RWPE2 (cell line): ENCODE measurements around the gene STIM1.
A peak's percentile ranks its signal among the peaks of the same experiment; 100 is the strongest.

Source experiments
- ATAC-seq: fragments of 200-7000 bp; cut with Tn5 transposase; 3 replicates; pipeline ENCODE4 v1.9.1; 2021; ENCODE audit warnings: low read depth
- DNase-seq: peaks from one replicate; pipeline ENCODE4 v3.0.0-alpha.2; 2020; ENCODE audit warnings: low spot score
- H3K27ac ChIP-seq: fragments of 450-650 bp; 2 replicates; pipeline ENCODE4 v1.5.1; 2017; ENCODE audit warnings: mild to moderate bottlenecking; ENCODE audit not compliant: poor library complexity, severe bottlenecking
- H3K27me3 ChIP-seq: fragments of 250-450 bp; sonication (Bioruptor Pico); 2 replicates; pipeline ENCODE4 v1.5.1; 2021; ENCODE audit warnings: mild to moderate bottlenecking, moderate library complexity; ENCODE audit not compliant: insufficient read depth, poor library complexity, severe bottlenecking
- H3K36me3 ChIP-seq: fragments of 250-450 bp; sonication (Bioruptor Pico); 2 replicates; pipeline ENCODE4 v1.5.1; 2020; ENCODE audit warnings: low read depth, mild to moderate bottlenecking, moderate library complexity
- H3K4me1 ChIP-seq: fragments of 250-450 bp; sonication (Bioruptor Pico); 2 replicates; pipeline ENCODE4 v1.5.1; 2021; ENCODE audit warnings: mild to moderate bottlenecking, moderate library complexity; ENCODE audit not compliant: insufficient read depth, poor library complexity, severe bottlenecking
- H3K4me3 ChIP-seq: fragments of 250-450 bp; sonication (Bioruptor Pico); 2 replicates; pipeline ENCODE4 v1.5.1; 2021; ENCODE audit warnings: mild to moderate bottlenecking, moderate library complexity; ENCODE audit not compliant: severe bottlenecking
- H3K9me3 ChIP-seq: fragments of 250-450 bp; sonication (Bioruptor Pico); 2 replicates; pipeline ENCODE4 v1.5.1; 2021; ENCODE audit warnings: mild to moderate bottlenecking, moderate library complexity; ENCODE audit not compliant: severe bottlenecking
- TF ChIP-seq, protein P1 (sequence below): fragments of 450-650 bp; IDR thresholded peaks from one replicate; pipeline ENCODE4 v1.5.1; 2017; ENCODE audit warnings: mild to moderate bottlenecking, moderate library complexity; ENCODE audit not compliant: poor library complexity, severe bottlenecking

STIM1 gene

GRCh38 chr11:3843326-3843725 lies 12.1 kb upstream of the STIM1 start:
- Histone ChIP-seq H3K27me3 (no peaks in the 10 kb centered on the region), H3K27ac (no peak overlapping the region)
- no peak for DNase-seq

DNA sequence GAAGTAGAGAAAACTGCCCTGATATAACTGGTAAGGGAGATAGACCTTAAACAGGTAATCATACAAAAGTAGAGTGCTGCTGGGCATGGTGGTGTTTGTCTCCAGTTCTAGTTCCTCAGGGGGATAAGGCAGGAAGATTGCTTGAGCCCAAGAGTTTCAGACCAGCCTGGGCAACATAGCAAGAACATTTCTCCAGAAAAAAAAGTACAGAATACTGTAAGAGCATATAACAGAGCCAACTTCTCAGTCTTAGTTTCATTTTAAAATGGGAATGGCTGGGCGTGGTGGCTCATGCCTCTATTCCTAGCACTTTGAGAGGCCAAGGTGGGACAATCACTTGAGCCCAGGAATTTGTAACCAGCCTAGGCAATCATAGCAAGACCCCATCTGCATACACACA lies 10.2 kb upstream of the STIM1 start:
- DNase-seq (no peak), ATAC-seq (no peak)
- TF ChIP-seq, protein P1, sequence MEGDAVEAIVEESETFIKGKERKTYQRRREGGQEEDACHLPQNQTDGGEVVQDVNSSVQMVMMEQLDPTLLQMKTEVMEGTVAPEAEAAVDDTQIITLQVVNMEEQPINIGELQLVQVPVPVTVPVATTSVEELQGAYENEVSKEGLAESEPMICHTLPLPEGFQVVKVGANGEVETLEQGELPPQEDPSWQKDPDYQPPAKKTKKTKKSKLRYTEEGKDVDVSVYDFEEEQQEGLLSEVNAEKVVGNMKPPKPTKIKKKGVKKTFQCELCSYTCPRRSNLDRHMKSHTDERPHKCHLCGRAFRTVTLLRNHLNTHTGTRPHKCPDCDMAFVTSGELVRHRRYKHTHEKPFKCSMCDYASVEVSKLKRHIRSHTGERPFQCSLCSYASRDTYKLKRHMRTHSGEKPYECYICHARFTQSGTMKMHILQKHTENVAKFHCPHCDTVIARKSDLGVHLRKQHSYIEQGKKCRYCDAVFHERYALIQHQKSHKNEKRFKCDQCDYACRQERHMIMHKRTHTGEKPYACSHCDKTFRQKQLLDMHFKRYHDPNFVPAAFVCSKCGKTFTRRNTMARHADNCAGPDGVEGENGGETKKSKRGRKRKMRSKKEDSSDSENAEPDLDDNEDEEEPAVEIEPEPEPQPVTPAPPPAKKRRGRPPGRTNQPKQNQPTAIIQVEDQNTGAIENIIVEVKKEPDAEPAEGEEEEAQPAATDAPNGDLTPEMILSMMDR: no peak
- Histone ChIP-seq H3K4me3 (no peak overlapping the region), H3K27ac (no peak overlapping the region), H3K4me1 (peaks cover 7% of the 10 kb centered on the region), H3K9me3 (no peaks in the 10 kb centered on the region), H3K36me3 (no peaks in the 10 kb centered on the region), H3K27me3 (no peaks in the 10 kb centered on the region)

More at GRCh38 chr11:3843326-3843725, 12.1 kb upstream of the STIM1 start:
- ATAC-seq: no peak
- H3K4me1 ChIP-seq: peaks cover 10% of the 10 kb centered on the region
- peaks cover 4% of the 10 kb centered on the region for H3K36me3 ChIP-seq
- H3K4me3 ChIP-seq: no peak overlapping the region
- TF ChIP-seq, protein P1: no peak
- H3K9me3 ChIP-seq: no peaks in the 10 kb centered on the region

GRCh38 chr11:3845670-3846069 lies 9.8 kb upstream of the STIM1 start:
- H3K36me3 ChIP-seq: no peaks in the 10 kb centered on the region
- no peaks in the 10 kb centered on the region for H3K9me3 ChIP-seq
- H3K4me3 ChIP-seq: no peak overlapping the region
- DNase-seq (no peak), ATAC-seq (no peak)
- no peak overlapping the region for H3K27ac ChIP-seq
- H3K4me1 ChIP-seq: peaks cover 7% of the 10 kb centered on the region
- H3K27me3 ChIP-seq: no peaks in the 10 kb centered on the region
- TF ChIP-seq, protein P1: no peak

DNA sequence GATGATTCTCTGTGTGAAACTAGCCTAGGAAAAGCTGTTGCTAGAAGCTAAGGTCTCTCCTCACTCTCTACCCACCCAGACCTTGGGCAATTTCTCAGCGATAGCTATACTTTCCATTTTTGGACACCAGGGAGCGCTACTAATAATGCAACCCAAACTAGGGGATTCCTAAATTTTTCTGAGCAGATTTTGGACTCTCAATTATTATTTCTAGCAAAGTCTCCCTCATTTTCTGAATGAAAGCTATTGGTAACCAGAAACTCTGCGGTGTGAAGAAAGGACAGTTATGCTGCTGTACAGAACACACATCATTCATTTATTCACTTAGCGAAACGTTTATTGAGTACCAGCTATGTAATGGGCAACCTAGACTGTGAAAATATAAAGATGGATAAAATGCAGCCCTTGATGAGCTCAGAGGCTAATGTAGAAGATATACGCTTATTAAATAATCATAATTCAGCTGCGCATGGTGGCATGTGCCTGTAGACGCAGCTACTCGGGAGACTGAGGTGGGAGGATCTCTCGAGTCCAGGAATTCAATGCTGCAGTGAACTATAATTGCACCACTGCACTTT lies 6.1 kb upstream of the STIM1 start:
- DNase-seq (no peak), ATAC-seq (peak; percentile 78)
- no peaks in the 10 kb centered on the region for H3K27me3 ChIP-seq
- H3K36me3 ChIP-seq: no peaks in the 10 kb centered on the region
- no peak overlapping the region for H3K4me3 ChIP-seq
- TF ChIP-seq, protein P1: peak; percentile 78
- no peaks in the 10 kb centered on the region for H3K9me3 ChIP-seq
- no peak overlapping the region for H3K27ac ChIP-seq
- no peaks in the 10 kb centered on the region for H3K4me1 ChIP-seq

DNA sequence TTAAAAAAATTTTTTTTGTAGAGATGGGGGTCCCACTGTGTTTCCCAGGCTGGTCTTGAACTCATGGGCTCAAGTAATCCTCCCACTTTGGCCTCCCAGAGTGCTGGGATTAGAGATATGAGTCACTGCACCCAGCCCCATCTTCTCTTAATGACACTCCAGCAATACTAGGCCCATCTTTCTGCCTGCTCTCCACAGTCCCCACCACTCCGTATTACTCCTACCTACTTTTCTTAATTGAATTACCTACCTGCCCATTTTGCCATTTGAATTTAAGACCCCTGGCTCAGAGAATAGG lies 2.0 kb upstream of the STIM1 start:
- no peaks in the 10 kb centered on the region for H3K27me3 ChIP-seq
- H3K36me3 ChIP-seq: no peaks in the 10 kb centered on the region
- no peak overlapping the region for H3K27ac ChIP-seq
- no peak for ATAC-seq
- TF ChIP-seq, protein P1: no peak
- H3K4me3 ChIP-seq: no peak overlapping the region
- H3K9me3 ChIP-seq: no peaks in the 10 kb centered on the region
- H3K4me1 ChIP-seq: no peaks in the 10 kb centered on the region
- no peak for DNase-seq
